Cardiac muscle cell (in vitro differentiated cells and primary cell): ENCODE data around the gene GPR55. TPM values are rescaled to one million over a fixed set of nuclear protein-coding genes. Genes with fewer than 3 reads are reported as not detected.

Experiments
- DNase-seq, 2 donors: peaks; one replicate each; pipeline versions ENCODE4 v3.0.0 to v3.0.0-alpha.2; 2010 to 2017; ENCODE audit warnings: low read depth in 1 of 2, low spot score in 1 of 2
- H3K27ac ChIP-seq: fragments of 200-600 bp; sonication (generic); 2 replicates; pipeline ENCODE4 v1.5.1; 2016
- H3K27me3 ChIP-seq: fragments of 200-600 bp; sonication (generic); 2 replicates; pipeline ENCODE4 v1.6.0; 2016; ENCODE audit warnings: control low read depth
- H3K36me3 ChIP-seq: fragments of 200-600 bp; sonication (generic); 2 replicates; pipeline ENCODE4 v1.5.1; 2016; ENCODE audit warnings: control low read depth
- H3K4me1 ChIP-seq: fragments of 200-600 bp; sonication (generic); 2 replicates; pipeline ENCODE4 v1.8.1; 2017; ENCODE audit warnings: low read depth, mild to moderate bottlenecking, mixed run types
- H3K4me3 ChIP-seq: fragments of 200-600 bp; sonication (generic); 2 replicates; pipeline ENCODE4 v1.5.1; 2016; ENCODE audit warnings: mild to moderate bottlenecking
- H3K9me3 ChIP-seq: fragments of 200-600 bp; sonication (generic); 2 replicates; pipeline ENCODE4 v1.5.1; 2017; ENCODE audit warnings: low read depth, mild to moderate bottlenecking, control low read depth
- polyA plus RNA-seq: library from polyadenylated mRNA; unstranded; fragments of >200 nt; fragmentation: Nextera tagmentation; extraction: Ambion mirVana; gene quantifications from 2 replicates; pipeline ENCODE4 v1.2.1, GENCODE V29; 2016
- total RNA-seq: library from RNA; depleted of rRNA; stranded (reverse); fragments of >200 nt; gene quantifications from 2 replicates; pipeline ENCODE4 v1.2.3, GENCODE V29; 2016
- TF ChIP-seq, protein P1 (sequence below): IDR thresholded peaks from 2 replicates; pipeline ENCODE4 v1.5.1; 2012; ENCODE audit warnings: low read depth, mild to moderate bottlenecking, low read length

GPR55 gene
- total and polyA plus RNA-seq, 2 experiments from 2014 or later = not detected

- Histone ChIP-seq H3K36me3 (no peaks in the 10 kb centered on the region), H3K4me1 (peaks cover 18% of the 10 kb centered on the region), H3K27ac (peak overlapping the region; percentile 80), H3K4me3 (no peak overlapping the region), H3K27me3 (no peaks in the 10 kb centered on the region), H3K9me3 (no peaks in the 10 kb centered on the region)
- DNase-seq = peak; percentile 51 to 72
- TF ChIP-seq, protein P1, sequence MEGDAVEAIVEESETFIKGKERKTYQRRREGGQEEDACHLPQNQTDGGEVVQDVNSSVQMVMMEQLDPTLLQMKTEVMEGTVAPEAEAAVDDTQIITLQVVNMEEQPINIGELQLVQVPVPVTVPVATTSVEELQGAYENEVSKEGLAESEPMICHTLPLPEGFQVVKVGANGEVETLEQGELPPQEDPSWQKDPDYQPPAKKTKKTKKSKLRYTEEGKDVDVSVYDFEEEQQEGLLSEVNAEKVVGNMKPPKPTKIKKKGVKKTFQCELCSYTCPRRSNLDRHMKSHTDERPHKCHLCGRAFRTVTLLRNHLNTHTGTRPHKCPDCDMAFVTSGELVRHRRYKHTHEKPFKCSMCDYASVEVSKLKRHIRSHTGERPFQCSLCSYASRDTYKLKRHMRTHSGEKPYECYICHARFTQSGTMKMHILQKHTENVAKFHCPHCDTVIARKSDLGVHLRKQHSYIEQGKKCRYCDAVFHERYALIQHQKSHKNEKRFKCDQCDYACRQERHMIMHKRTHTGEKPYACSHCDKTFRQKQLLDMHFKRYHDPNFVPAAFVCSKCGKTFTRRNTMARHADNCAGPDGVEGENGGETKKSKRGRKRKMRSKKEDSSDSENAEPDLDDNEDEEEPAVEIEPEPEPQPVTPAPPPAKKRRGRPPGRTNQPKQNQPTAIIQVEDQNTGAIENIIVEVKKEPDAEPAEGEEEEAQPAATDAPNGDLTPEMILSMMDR = no peak
Measured at GRCh38 chr2:230885463-230886130, 39.4 kb downstream of the GPR55 start.

DNA sequence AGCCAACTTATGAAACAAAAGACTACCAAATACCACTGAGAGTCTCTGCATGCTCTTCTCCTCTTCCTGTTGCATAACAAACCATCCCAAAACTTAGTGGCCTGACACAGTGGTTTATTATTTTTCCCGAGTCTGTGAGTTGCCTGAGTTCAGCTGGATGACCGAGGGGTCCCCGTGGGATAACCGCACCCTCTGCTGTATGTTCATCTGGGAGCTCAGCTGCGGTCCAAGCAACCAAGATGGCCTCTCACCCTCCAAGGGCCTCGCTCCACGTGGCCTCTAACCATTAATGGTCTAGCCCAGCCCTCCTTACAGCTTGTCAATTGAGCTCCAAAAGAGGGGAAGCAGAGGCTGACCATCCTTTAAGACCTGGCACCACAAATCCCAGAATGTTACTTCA is 43.2 kb downstream of the GPR55 start:
- TF ChIP-seq, protein P1 = no peak
- H3K9me3 ChIP-seq = no peaks in the 10 kb centered on the region
- H3K36me3 ChIP-seq = peaks cover 13% of the 10 kb centered on the region
- peaks cover 18% of the 10 kb centered on the region for H3K4me1 ChIP-seq
- H3K4me3 ChIP-seq = no peak overlapping the region
- no peak overlapping the region for H3K27ac ChIP-seq
- no peak for DNase-seq
- no peaks in the 10 kb centered on the region for H3K27me3 ChIP-seq

DNA sequence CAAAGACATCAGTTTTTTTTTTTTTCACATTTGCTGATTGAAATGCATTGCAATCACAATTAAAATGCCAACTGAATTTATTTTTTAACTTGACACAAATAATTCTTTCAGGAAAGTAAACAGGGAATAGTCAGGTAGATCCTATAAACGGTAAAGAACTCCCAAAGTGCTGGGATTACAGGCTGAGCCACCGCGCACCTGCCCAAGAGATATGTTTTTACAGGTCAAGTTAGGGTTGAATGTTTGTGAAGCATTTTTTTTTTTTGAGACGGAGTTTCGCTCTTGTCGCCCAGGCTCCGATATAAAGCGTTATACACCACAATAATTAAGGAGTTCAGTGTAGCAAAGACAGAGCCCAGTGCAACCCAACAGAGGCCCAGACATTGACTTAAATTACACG is 45.2 kb downstream of the GPR55 start:
- H3K4me3 ChIP-seq = no peak overlapping the region
- H3K27me3 ChIP-seq = no peaks in the 10 kb centered on the region
- no peak for DNase-seq
- no peak overlapping the region for H3K27ac ChIP-seq
- peaks cover 2% of the 10 kb centered on the region for H3K4me1 ChIP-seq
- peaks cover 24% of the 10 kb centered on the region for H3K36me3 ChIP-seq
- no peaks in the 10 kb centered on the region for H3K9me3 ChIP-seq
- TF ChIP-seq, protein P1 = no peak

DNA sequence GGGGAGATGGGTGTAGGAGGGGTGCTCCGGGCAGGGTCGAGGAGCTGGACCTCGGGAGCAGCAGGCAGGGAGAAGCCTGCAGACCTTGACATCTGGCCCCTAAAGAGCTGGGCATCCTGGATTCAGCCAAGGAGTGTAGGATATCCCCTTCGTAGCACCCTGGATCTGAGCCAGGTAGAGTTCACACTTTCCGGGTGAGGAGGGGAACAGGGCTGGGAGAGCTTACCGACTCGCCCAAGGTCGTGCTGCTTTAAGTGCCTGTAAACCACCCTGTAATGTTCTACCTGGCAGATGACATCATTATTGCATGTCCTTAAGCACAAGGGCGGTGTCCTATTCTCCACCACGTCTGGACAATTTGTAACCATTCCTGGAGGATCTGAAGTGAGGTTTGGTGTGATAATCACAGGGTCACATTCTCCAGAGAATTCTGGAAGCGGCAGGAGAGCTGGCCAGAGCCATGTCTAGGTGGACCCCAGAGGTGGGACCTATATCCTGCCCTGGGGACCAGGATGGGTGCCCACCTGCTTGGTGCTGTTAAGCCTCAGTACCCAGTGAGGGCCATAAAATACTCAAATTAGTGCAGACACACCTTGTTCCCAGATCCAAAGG is 45.7 kb downstream of the GPR55 start:
- H3K4me3 ChIP-seq = no peak overlapping the region
- peak overlapping the region; percentile 36 for H3K27ac ChIP-seq
- DNase-seq = no peak
- peaks cover 28% of the 10 kb centered on the region for H3K36me3 ChIP-seq
- H3K4me1 ChIP-seq = no peaks in the 10 kb centered on the region
- H3K9me3 ChIP-seq = no peaks in the 10 kb centered on the region
- H3K27me3 ChIP-seq = no peaks in the 10 kb centered on the region
- TF ChIP-seq, protein P1 = no peak

- TF ChIP-seq, protein P1 = no peak
- no peak for DNase-seq
- Histone ChIP-seq H3K9me3 (no peaks in the 10 kb centered on the region), H3K4me1 (no peaks in the 10 kb centered on the region), H3K36me3 (peaks cover 35% of the 10 kb centered on the region), H3K27ac (peak overlapping the region; percentile 36), H3K4me3 (no peak overlapping the region), H3K27me3 (no peaks in the 10 kb centered on the region)
Measured at GRCh38 chr2:230878599-230879188, 46.3 kb downstream of the GPR55 start.
